Karpas-422 (cell line): Measurements from ENCODE around the gene COA8. TPM values are rescaled to one million over a fixed set of nuclear protein-coding genes. Genes with fewer than 3 reads are reported as not detected.

Experiments used
- DNase-seq: peaks from one replicate; pipeline ENCODE4 v3.0.0-alpha.2; 2015
- H2AFZ ChIP-seq: fragments of 200-600 bp; sonication (generic); 2 replicates; pipeline ENCODE4 v1.6.1; 2014; ENCODE audit warnings: antibody characterized with exemption, low read length, mixed read lengths
- H3K27ac ChIP-seq: fragments of 200-600 bp; sonication (generic); 2 replicates; pipeline ENCODE4 v1.5.1; 2014; ENCODE audit warnings: mild to moderate bottlenecking, low read length, moderate library complexity
- H3K27me3 ChIP-seq: fragments of 200-600 bp; sonication (generic); 2 replicates; pipeline ENCODE4 v1.6.1; 2014; ENCODE audit warnings: low read length, mixed read lengths
- H3K36me3 ChIP-seq: fragments of 200-600 bp; sonication (generic); 2 replicates; pipeline ENCODE4 v1.6.1; 2014; ENCODE audit warnings: low read length, mixed read lengths; ENCODE audit not compliant: insufficient read depth
- H3K4me1 ChIP-seq: fragments of 200-600 bp; sonication (generic); 2 replicates; pipeline ENCODE4 v1.6.1; 2014; ENCODE audit warnings: mild to moderate bottlenecking, low read length, mixed read lengths
- H3K4me2 ChIP-seq: fragments of 200-600 bp; sonication (generic); 2 replicates; pipeline ENCODE4 v1.6.1; 2014; ENCODE audit warnings: low read length, low read depth, mild to moderate bottlenecking; ENCODE audit not compliant: poor library complexity, severe bottlenecking
- H3K4me3 ChIP-seq: fragments of 200-600 bp; sonication (generic); 2 replicates; pipeline ENCODE4 v1.5.1; 2014; ENCODE audit warnings: mild to moderate bottlenecking, antibody characterized with exemption, low read length, mixed read lengths
- H3K79me2 ChIP-seq: fragments of 200-600 bp; sonication (generic); 2 replicates; pipeline ENCODE4 v1.6.1; 2014; ENCODE audit warnings: mild to moderate bottlenecking, low read length, mixed read lengths
- H3K9ac ChIP-seq: fragments of 200-600 bp; sonication (generic); 2 replicates; pipeline ENCODE4 v1.6.0; 2014; ENCODE audit warnings: low read length
- H3K9me2 ChIP-seq: fragments of 200-600 bp; sonication (generic), shearing (Covaris generic); replicated peaks from 2 replicates; pipeline ENCODE4 v1.6.0; 2014; ENCODE audit warnings: mild to moderate bottlenecking, low read length, moderate library complexity; ENCODE audit not compliant: insufficient read depth
- H3K9me3 ChIP-seq: fragments of 300-700, 200-600 bp; sonication (generic); 2 replicates; pipeline ENCODE4 v1.6.1; 2014; ENCODE audit warnings: low read length, mixed read lengths
- H4K20me1 ChIP-seq: fragments of 200-600 bp; sonication (generic); 2 replicates; pipeline ENCODE4 v1.6.1; 2014; ENCODE audit warnings: mild to moderate bottlenecking, antibody characterized with exemption, low read length, low read depth; ENCODE audit not compliant: insufficient read depth
- total RNA-seq: library from RNA; depleted of rRNA; stranded (reverse); fragments of >200 nt; shearing (Covaris generic); gene quantifications from 2 replicates; pipeline ENCODE4 v1.2.3, GENCODE V29; 2014; ENCODE audit warnings: low replicate concordance

COA8 gene
- total RNA-seq, 1 experiment from 2014 or later = 62.9 TPM

- Histone ChIP-seq H3K4me1 (peaks cover 10% of the 10 kb centered on the region), H3K9me3 (no peaks in the 10 kb centered on the region), H3K9me2 (no peaks in the 10 kb centered on the region), H3K36me3 (no peaks in the 10 kb centered on the region), H3K27ac (no peak overlapping the region), H4K20me1 (peaks cover 31% of the 10 kb centered on the region), H2AFZ (no peak overlapping the region), H3K4me3 (no peak overlapping the region), H3K9ac (no peak overlapping the region), H3K27me3 (no peaks in the 10 kb centered on the region), H3K79me2 (no peaks in the 10 kb centered on the region), H3K4me2 (no peak overlapping the region)
- no peak for DNase-seq
These were observed 18.2 kb upstream of the COA8 start for GRCh38 chr14:103544388-103545218.

- Histone ChIP-seq H3K9ac (no peak overlapping the region), H3K4me2 (no peak overlapping the region), H3K9me2 (no peaks in the 10 kb centered on the region), H3K79me2 (no peaks in the 10 kb centered on the region), H3K9me3 (no peaks in the 10 kb centered on the region), H3K4me1 (peaks cover 10% of the 10 kb centered on the region), H4K20me1 (peaks cover 34% of the 10 kb centered on the region), H3K36me3 (no peaks in the 10 kb centered on the region), H3K27ac (no peak overlapping the region), H2AFZ (no peak overlapping the region), H3K27me3 (no peaks in the 10 kb centered on the region), H3K4me3 (no peak overlapping the region)
- no peak for DNase-seq
These were observed 17.4 kb upstream of the COA8 start for GRCh38 chr14:103545219-103545914.

- Histone ChIP-seq H3K4me3 (no peak overlapping the region), H4K20me1 (peaks cover 34% of the 10 kb centered on the region), H2AFZ (no peak overlapping the region), H3K27me3 (no peaks in the 10 kb centered on the region), H3K4me1 (peaks cover 10% of the 10 kb centered on the region), H3K27ac (no peak overlapping the region), H3K36me3 (no peaks in the 10 kb centered on the region), H3K9me3 (no peaks in the 10 kb centered on the region), H3K79me2 (no peaks in the 10 kb centered on the region), H3K9me2 (no peaks in the 10 kb centered on the region), H3K4me2 (no peak overlapping the region), H3K9ac (no peak overlapping the region)
- no peak for DNase-seq
These were observed 16.7 kb upstream of the COA8 start for GRCh38 chr14:103545915-103546651.

- Histone ChIP-seq H3K79me2 (no peaks in the 10 kb centered on the region), H3K27ac (no peak overlapping the region), H3K27me3 (no peaks in the 10 kb centered on the region), H4K20me1 (peaks cover 38% of the 10 kb centered on the region), H3K9me2 (no peaks in the 10 kb centered on the region), H3K9ac (no peak overlapping the region), H2AFZ (no peak overlapping the region), H3K4me3 (no peak overlapping the region), H3K36me3 (no peaks in the 10 kb centered on the region), H3K4me1 (peaks cover 10% of the 10 kb centered on the region), H3K9me3 (no peaks in the 10 kb centered on the region), H3K4me2 (no peak overlapping the region)
- peak; percentile 93 for DNase-seq
These were observed 15.9 kb upstream of the COA8 start for GRCh38 chr14:103546652-103547454.

GRCh38 chr14:103547455-103547940 lies 15.3 kb upstream of the COA8 start:
- Histone ChIP-seq H3K4me1 (peaks cover 8% of the 10 kb centered on the region), H4K20me1 (peaks cover 38% of the 10 kb centered on the region), H3K4me3 (no peak overlapping the region), H2AFZ (no peak overlapping the region), H3K9ac (no peak overlapping the region), H3K4me2 (no peak overlapping the region), H3K79me2 (no peaks in the 10 kb centered on the region), H3K36me3 (no peaks in the 10 kb centered on the region), H3K27me3 (no peaks in the 10 kb centered on the region), H3K9me2 (no peaks in the 10 kb centered on the region), H3K9me3 (no peaks in the 10 kb centered on the region), H3K27ac (no peak overlapping the region)
- DNase-seq = no peak

GRCh38 chr14:103547941-103548462 lies 14.8 kb upstream of the COA8 start:
- H3K9me2 ChIP-seq = no peaks in the 10 kb centered on the region
- no peak overlapping the region for H3K4me3 ChIP-seq
- no peak overlapping the region for H3K27ac ChIP-seq
- no peak overlapping the region for H2AFZ ChIP-seq
- H3K4me1 ChIP-seq = peaks cover 2% of the 10 kb centered on the region; the same call in 1 of the 2 replicates
- H3K9ac ChIP-seq = no peak overlapping the region
- DNase-seq = no peak
- H3K27me3 ChIP-seq = no peaks in the 10 kb centered on the region
- H3K79me2 ChIP-seq = no peaks in the 10 kb centered on the region
- H3K36me3 ChIP-seq = no peaks in the 10 kb centered on the region
- H3K9me3 ChIP-seq = no peaks in the 10 kb centered on the region
- H3K4me2 ChIP-seq = no peak overlapping the region
- peaks cover 39% of the 10 kb centered on the region for H4K20me1 ChIP-seq

GRCh38 chr14:103548463-103549351 lies 14.1 kb upstream of the COA8 start:
- Histone ChIP-seq H3K4me3 (no peak overlapping the region), H3K36me3 (no peaks in the 10 kb centered on the region), H3K9me3 (no peaks in the 10 kb centered on the region), H2AFZ (no peak overlapping the region), H3K4me2 (no peak overlapping the region), H3K4me1 (no peaks in the 10 kb centered on the region), H3K27ac (no peak overlapping the region), H3K79me2 (no peaks in the 10 kb centered on the region), H3K9me2 (no peaks in the 10 kb centered on the region), H3K9ac (no peak overlapping the region), H3K27me3 (no peaks in the 10 kb centered on the region), H4K20me1 (peaks cover 38% of the 10 kb centered on the region)
- DNase-seq = no peak
